ENCODE results near the gene ORC3. TPM values are rescaled to one million over a fixed set of nuclear protein-coding genes. Genes with fewer than 3 reads are reported as not detected.

Gene ORC3
- total and polyA plus RNA-seq, 2 donors (not counting 1 experiment from before 2014, with no cell fraction given): 16.1 to 31.2 TPM

DNA sequence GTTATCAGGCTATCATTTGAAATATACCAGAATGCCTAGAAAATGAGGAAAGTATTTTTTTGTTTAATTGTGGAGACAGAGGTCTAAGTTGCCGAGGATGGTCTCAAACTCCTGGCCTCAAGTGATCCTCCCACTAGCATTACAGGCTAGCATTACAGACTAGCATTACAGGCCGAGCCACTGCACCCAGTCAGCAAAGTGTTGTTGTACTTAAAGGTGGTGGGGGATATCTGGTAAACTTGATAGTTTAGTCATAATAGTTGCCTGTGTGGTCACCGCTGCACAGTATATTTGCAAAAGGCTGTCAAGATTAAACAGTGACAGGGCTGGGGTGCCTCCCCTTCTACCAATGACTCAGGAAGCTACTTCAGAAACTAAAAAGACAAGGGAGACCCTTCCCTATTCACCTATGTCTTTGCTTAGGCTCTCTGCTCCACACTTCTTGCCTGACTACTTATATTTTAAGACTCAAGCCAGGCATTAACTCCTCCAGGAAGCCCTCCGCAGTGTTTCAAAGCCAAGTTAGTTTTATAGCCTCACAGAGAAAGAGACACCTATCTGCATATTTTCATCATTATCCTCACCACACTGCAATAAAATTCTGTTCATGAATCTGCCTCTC is 115.2 kb downstream of the ORC3 start:
- no peak overlapping the region for H3K4me3 ChIP-seq (ENCODE audit: control extremely low read depth in 1 of 5, extremely low read depth in 1 of 5, insufficient read depth in 1 of 5, low read depth in 2 of 5, low read length in 4 of 5)
- H3K36me3 ChIP-seq (replicated peaks in 1 of 2; ENCODE audit: control extremely low read depth in 1 of 2, control insufficient read depth in 1 of 2, extremely low read depth in 1 of 2, insufficient read depth in 2 of 2, low read length in 1 of 2): no peaks in the 10 kb centered on the region
- Mint-ChIP-seq H3K4me3 (no peak overlapping the region), H3K4me1 (peaks cover 27% of the 10 kb centered on the region), H3K27ac (peak overlapping the region; percentile 6), H3K9me3 (ENCODE audit: insufficient read depth) (no peaks in the 10 kb centered on the region), H3K27me3 (no peaks in the 10 kb centered on the region)
- peaks cover 5 to 6% of the 10 kb centered on the region in 2 donors for H3K4me1 ChIP-seq (ENCODE audit: control insufficient read depth in 2 of 2, insufficient read depth in 2 of 2, low read length in 2 of 2)
- H3K9me3 ChIP-seq (ENCODE audit: control extremely low read depth in 1 of 3, control insufficient read depth in 2 of 3, insufficient read depth in 1 of 3, low read length in 2 of 3): no peaks in the 10 kb centered on the region
- ATAC-seq (ENCODE audit: low read depth) (no peak), DNase-seq (no peak)
- CTCF ChIA-PET: interaction anchor here (0.6 to 1.5 kb wide), 2 partner anchors 112 to 127 kb away, joined by 3 to 7 read pairs; no protein-coding TSS in a partner anchor
- H2AFZ ChIP-seq (ENCODE audit: insufficient read depth, low read depth, low read length, poor library complexity, severe bottlenecking): peak overlapping the region; percentile 50
- POLR2A ChIA-PET: interaction anchor here (0.7 kb wide), 1 partner anchor 558 kb away, joined by 3 read pairs; no protein-coding TSS in a partner anchor
- no peaks in the 10 kb centered on the region for H3K27me3 ChIP-seq (replicated peaks in 1 of 4; ENCODE audit: control extremely low read depth in 1 of 4, control insufficient read depth in 3 of 4, insufficient read depth in 4 of 4, low read length in 3 of 4)
- no peak overlapping the region for H3K9ac ChIP-seq (ENCODE audit: low read length)
- no peak overlapping the region for H3K4me2 ChIP-seq (replicated peaks; ENCODE audit: low read depth, low read length, poor library complexity, severe bottlenecking)
- 84% methylated on average over 2 of the region's 4 CpGs for WGBS (ENCODE audit: insufficient coverage)
- TF ChIP-seq EZH2 (IDR thresholded peaks at IDR 0.05; ENCODE audit: borderline replicate concordance, insufficient read depth, low read depth, low read length, poor library complexity, severe bottlenecking) (no peak), CTCF (IDR thresholded peaks at IDR 0.05) (no peak)
- intact Hi-C loops (cut with micrococcal nuclease): loop anchor here (10.0 kb wide), 2 partner anchors 530 to 1650 kb away; partner anchors contain the start of gene UBE2J1
- peaks cover 26% of the 10 kb centered on the region for H3K79me2 ChIP-seq (ENCODE audit: control insufficient read depth, insufficient read depth, low read length)
- peaks cover 3% of the 10 kb centered on the region for H4K20me1 ChIP-seq (ENCODE audit: control insufficient read depth, insufficient read depth, low read length, poor library complexity, severe bottlenecking)
- H3K27ac ChIP-seq (ENCODE audit: low read length in 2 of 2): no peak overlapping the region

GRCh38 chr6:87706187-87706966 is 116.4 kb downstream of the ORC3 start:
- no peak overlapping the region for H2AFZ ChIP-seq (ENCODE audit: insufficient read depth, low read depth, low read length, poor library complexity, severe bottlenecking)
- ATAC-seq (ENCODE audit: low read depth) (no peak), DNase-seq (no peak)
- H3K4me3 ChIP-seq (ENCODE audit: control extremely low read depth in 1 of 5, extremely low read depth in 1 of 5, insufficient read depth in 1 of 5, low read depth in 2 of 5, low read length in 4 of 5): no peak overlapping the region
- no peak overlapping the region for H3K27ac Mint-ChIP-seq
- TF ChIP-seq EZH2 (IDR thresholded peaks at IDR 0.05; ENCODE audit: borderline replicate concordance, insufficient read depth, low read depth, low read length, poor library complexity, severe bottlenecking) (no peak), CTCF (IDR thresholded peaks at IDR 0.05) (no peak)
- no peaks in the 10 kb centered on the region for H3K27me3 Mint-ChIP-seq
- peaks cover 19% of the 10 kb centered on the region for H3K4me1 Mint-ChIP-seq
- H3K9ac ChIP-seq (ENCODE audit: low read length): no peak overlapping the region
- intact Hi-C loops (cut with micrococcal nuclease): loop anchor here (10.0 kb wide), 2 partner anchors 528 to 1648 kb away; partner anchors contain the start of gene UBE2J1
- H3K36me3 ChIP-seq (replicated peaks in 1 of 2; ENCODE audit: control extremely low read depth in 1 of 2, control insufficient read depth in 1 of 2, extremely low read depth in 1 of 2, insufficient read depth in 2 of 2, low read length in 1 of 2): no peaks in the 10 kb centered on the region
- WGBS (ENCODE audit: insufficient coverage): no CpG with 5 or more reads among the region's 3 CpGs
- peaks cover 14% of the 10 kb centered on the region for H3K79me2 ChIP-seq (ENCODE audit: control insufficient read depth, insufficient read depth, low read length)
- CTCF ChIA-PET: no interaction called here
- H4K20me1 ChIP-seq (ENCODE audit: control insufficient read depth, insufficient read depth, low read length, poor library complexity, severe bottlenecking): no peaks in the 10 kb centered on the region
- H3K4me2 ChIP-seq (replicated peaks; ENCODE audit: low read depth, low read length, poor library complexity, severe bottlenecking): no peak overlapping the region
- H3K9me3 ChIP-seq (ENCODE audit: control extremely low read depth in 1 of 3, control insufficient read depth in 2 of 3, insufficient read depth in 1 of 3, low read length in 2 of 3): no peaks in the 10 kb centered on the region
- no peak overlapping the region for H3K27ac ChIP-seq (ENCODE audit: low read length in 2 of 2)
- H3K27me3 ChIP-seq (replicated peaks in 1 of 4; ENCODE audit: control extremely low read depth in 1 of 4, control insufficient read depth in 3 of 4, insufficient read depth in 4 of 4, low read length in 3 of 4): no peaks in the 10 kb centered on the region
- POLR2A ChIA-PET: no interaction called here
- peaks cover 5 to 6% of the 10 kb centered on the region in 2 donors for H3K4me1 ChIP-seq (ENCODE audit: control insufficient read depth in 2 of 2, insufficient read depth in 2 of 2, low read length in 2 of 2)
- no peak overlapping the region for H3K4me3 Mint-ChIP-seq
- no peaks in the 10 kb centered on the region for H3K9me3 Mint-ChIP-seq (ENCODE audit: insufficient read depth)
